Activated T-helper 1 cell treated with anti-CD3 and anti-CD28 coated beads, Interleukin-12 subunit alpha, Interleukin-12 subunit beta, Interleukin-2, Interleukin-4 antibody, amounts not matched to agents 30 ng/mL and 10 ng/mL and 1 ng/mL, durations not matched to agents 14 hours and 24 hours and 36 hours (primary cell): ENCODE results near the gene ARL10. TPM values are rescaled to one million over a fixed set of nuclear protein-coding genes. Genes with fewer than 3 reads are reported as not detected.
A peak's percentile ranks its signal among the peaks of the same experiment; 100 is the strongest.

Experiments used
- DNase-seq: peaks from one replicate; pipeline ENCODE4 v3.0.0; 2021; ENCODE audit warnings: low spot score
- H3K27ac Mint-ChIP-seq: one replicate; pipeline ENCODE4 v1.8.0; 2021; ENCODE audit warnings: mild to moderate bottlenecking, mixed read lengths
- H3K27me3 Mint-ChIP-seq: one replicate; pipeline ENCODE4 v1.8.0; 2022; ENCODE audit warnings: mild to moderate bottlenecking, moderate library complexity, mixed read lengths; ENCODE audit not compliant: insufficient read depth
- H3K36me3 Mint-ChIP-seq: one replicate; pipeline ENCODE4 v1.8.0; 2021; ENCODE audit warnings: low read depth, mixed read lengths
- H3K4me1 Mint-ChIP-seq: one replicate; pipeline ENCODE4 v1.8.0; 2021; ENCODE audit warnings: low read depth, mixed read lengths
- H3K4me3 Mint-ChIP-seq: one replicate; pipeline ENCODE4 v1.8.0; 2021; ENCODE audit warnings: mild to moderate bottlenecking, moderate library complexity, mixed read lengths
- H3K9me3 Mint-ChIP-seq: one replicate; pipeline ENCODE4 v1.8.0; 2021; ENCODE audit warnings: mixed read lengths
- intact Hi-C: fragments of 100-400 bp; cut with micrococcal nuclease; formaldehyde crosslinking; loops from one replicate; pipeline ENCODE4 v1.15.1; 2024
- total RNA-seq: library from RNA; stranded (reverse); gene quantifications from 2 replicates; pipeline ENCODE4 v1.2.3, GENCODE V29; 2022

Gene ARL10
- total RNA-seq, 1 donor from 2014 or later = 22.3 TPM

DNA sequence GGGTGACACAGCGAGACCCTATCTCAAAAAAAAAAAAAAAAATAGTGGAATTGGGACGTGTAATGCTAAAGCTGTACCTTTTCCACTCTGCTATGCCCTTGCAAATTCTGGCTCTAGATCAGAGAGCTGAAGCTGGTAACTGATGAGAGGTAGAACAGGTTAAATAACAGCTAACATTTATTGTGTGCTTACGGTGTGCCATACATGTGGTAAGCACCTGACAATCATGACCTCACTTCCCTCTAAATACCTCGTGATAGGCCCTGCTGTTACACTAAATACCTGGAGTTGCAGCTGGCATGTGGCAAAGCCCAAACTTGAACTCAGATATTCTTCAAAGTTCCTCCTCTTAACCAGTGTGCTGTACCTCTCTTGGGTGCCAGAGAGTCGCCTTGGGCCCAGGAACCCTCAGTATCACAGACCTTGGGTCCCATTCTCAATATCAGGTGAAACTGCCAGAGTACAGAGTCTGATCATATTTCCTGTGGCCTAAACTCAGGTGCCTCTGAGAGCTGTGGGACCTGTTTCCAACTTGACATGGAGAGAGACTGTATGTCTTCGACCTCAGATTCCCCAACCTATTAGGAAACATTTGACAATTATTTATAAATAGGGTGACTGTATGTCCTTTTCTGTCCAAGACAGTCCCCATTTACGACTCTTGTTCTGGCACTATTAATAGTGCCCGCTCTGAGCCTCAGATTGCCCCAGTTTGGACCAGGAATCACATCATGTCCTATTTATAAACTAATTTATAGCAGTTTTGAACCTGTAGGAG is 4.8 kb downstream of the ARL10 start:
- intact Hi-C loops = loop anchor here (10.0 kb wide), 2 partner anchors 895 to 1145 kb away; partner anchors contain the start of genes DDX41 and SFXN1
- no peaks in the 10 kb centered on the region for H3K27me3 Mint-ChIP-seq
- no peak overlapping the region for H3K4me3 Mint-ChIP-seq
- no peak for DNase-seq
- no peak overlapping the region for H3K27ac Mint-ChIP-seq
- H3K9me3 Mint-ChIP-seq = no peaks in the 10 kb centered on the region
- peaks cover 5% of the 10 kb centered on the region for H3K4me1 Mint-ChIP-seq
- H3K36me3 Mint-ChIP-seq = peaks cover 25% of the 10 kb centered on the region

DNA sequence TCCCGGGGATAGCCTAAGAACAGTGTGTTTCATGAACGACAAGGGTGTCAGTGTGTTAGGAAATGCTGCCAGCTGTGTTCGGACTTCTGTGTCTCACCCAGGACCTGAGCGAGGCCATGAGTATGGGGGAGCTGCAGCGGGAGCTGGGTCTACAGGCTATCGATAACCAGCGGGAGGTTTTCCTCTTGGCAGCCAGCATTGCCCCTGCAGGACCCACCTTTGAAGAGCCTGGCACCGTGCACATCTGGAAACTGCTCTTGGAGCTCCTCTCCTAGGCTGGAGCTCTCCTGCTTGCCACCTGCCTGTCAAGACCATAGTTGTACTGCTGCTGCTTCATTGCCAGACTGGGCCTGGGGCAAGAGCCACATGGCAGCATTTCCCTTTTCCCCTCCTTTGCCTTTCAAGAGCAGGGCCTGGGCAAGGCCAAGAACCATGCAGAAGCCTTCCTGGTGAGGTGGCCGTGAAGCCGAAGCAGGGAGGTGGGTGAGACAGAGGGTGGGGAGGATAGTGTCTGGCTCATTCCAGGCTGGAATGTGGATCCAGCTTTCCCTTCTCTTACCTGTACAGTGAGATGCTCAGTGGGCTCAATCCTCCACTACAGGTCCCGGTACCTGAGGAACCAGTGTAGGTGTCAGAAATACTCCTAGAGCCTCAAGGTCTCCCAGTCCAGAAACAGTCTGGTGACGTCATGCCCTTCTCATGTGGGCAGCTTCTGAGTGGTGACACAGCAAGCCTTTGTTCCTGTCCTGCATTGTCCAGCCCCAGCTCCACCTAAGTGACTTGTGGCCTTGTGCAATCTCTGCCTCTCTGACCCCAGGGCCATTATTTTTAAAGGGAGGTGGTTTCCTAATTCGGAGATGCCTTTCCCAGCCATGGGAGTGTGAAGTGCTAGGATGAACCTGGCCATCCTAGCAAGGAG is 6.6 kb downstream of the ARL10 start:
- DNase-seq = no peak
- H3K27ac Mint-ChIP-seq = no peak overlapping the region
- no peaks in the 10 kb centered on the region for H3K9me3 Mint-ChIP-seq
- H3K4me3 Mint-ChIP-seq = no peak overlapping the region
- peaks cover 5% of the 10 kb centered on the region for H3K4me1 Mint-ChIP-seq
- peaks cover 25% of the 10 kb centered on the region for H3K36me3 Mint-ChIP-seq
- intact Hi-C loops = no loop called here
- no peaks in the 10 kb centered on the region for H3K27me3 Mint-ChIP-seq

DNA sequence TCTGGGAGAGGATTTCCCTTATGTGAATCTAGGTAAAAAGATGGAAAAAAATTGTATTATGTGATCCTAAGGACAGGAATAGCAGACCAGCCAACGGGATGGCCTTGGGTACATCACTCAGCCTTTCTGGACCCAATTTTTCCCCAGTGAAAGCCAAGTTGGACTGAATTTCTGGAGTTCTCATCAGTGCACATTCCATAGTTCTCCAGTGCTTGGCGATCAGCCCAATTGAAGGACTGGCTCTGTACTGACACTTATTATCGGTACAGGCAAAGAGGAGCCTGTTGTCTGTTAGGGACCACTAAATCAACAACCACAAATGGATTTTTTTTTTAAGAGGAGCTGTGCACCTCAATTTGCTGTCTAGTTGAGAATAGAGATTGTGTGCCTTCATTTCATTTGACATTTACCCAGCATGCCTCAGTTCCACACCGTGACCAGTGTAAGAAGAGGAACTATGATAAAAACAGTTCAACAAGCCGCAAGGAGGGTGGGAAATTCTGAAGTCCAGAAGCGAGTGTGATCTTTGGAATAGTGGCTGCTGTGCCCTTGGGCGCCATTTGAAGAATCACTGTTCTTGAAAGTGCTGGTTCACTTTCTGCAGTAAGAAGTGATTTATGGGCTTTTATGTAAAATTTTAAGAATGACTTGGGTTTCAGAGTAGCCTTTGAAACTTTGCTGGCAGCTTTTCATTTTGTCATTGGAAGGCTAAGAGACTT is 8.0 kb downstream of the ARL10 start:
- no peak for DNase-seq
- intact Hi-C loops = no loop called here
- Mint-ChIP-seq H3K27me3 (no peaks in the 10 kb centered on the region), H3K27ac (no peak overlapping the region), H3K9me3 (no peaks in the 10 kb centered on the region), H3K36me3 (peaks cover 13% of the 10 kb centered on the region), H3K4me3 (no peak overlapping the region), H3K4me1 (no peaks in the 10 kb centered on the region)

DNA sequence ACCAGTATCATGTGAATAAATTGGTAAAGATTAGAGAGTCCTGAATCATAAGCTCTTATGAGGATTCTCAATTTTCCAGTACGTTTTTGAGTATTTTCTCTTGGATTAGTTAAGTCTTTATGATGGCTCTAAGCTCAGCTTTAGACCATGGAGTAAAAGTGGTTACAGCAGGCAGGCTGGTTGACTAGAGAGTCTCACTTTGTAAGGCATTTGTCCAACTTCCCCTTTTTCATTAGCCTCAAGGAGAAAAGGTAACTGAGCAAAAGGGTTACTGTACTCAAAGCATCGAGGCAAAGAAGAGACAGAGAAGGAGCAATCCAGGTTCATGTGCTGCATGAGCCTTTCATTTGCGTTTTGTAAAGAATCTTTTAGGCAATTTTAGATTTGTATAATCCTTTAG is 14.6 kb downstream of the ARL10 start:
- no peaks in the 10 kb centered on the region for H3K27me3 Mint-ChIP-seq
- H3K9me3 Mint-ChIP-seq = no peaks in the 10 kb centered on the region
- no peak overlapping the region for H3K27ac Mint-ChIP-seq
- intact Hi-C loops = loop anchor here (10.0 kb wide), 1 partner anchor 1175 kb away; the partner anchor contains the start of gene FAM193B
- DNase-seq = no peak
- no peaks in the 10 kb centered on the region for H3K4me1 Mint-ChIP-seq
- peaks cover 22% of the 10 kb centered on the region for H3K36me3 Mint-ChIP-seq
- no peak overlapping the region for H3K4me3 Mint-ChIP-seq

DNA sequence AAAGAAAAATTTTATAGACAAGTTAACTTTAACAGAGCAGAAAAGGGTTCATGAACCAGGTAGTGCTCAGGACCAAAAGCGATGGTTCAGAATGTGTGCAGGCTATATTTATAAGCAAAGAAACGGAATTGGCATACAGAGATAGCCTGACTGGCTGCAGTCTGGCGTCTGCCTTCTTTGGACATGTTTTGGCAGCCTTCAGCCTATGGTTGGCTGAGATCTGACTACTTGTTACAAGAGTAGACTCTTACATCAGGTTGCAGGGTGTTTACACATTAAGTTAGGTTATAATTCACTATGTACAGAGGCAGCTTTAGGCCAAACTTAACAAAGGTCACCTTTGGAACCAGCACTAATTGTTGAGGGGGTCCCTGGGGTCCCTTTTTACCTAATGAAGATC is 16.1 kb downstream of the ARL10 start:
- intact Hi-C loops = loop anchor here (10.0 kb wide), 1 partner anchor 1173 kb away; the partner anchor contains the start of gene FAM193B
- no peaks in the 10 kb centered on the region for H3K9me3 Mint-ChIP-seq

GRCh38 chr5:176381979-176382378 is 16.7 kb downstream of the ARL10 start:
- DNase-seq = no peak
- intact Hi-C loops = loop anchor here (10.0 kb wide), 1 partner anchor 1173 kb away; the partner anchor contains the start of gene FAM193B
- H3K4me1 Mint-ChIP-seq = peaks cover 15% of the 10 kb centered on the region
- H3K27me3 Mint-ChIP-seq = no peaks in the 10 kb centered on the region
- no peak overlapping the region for H3K4me3 Mint-ChIP-seq
- H3K36me3 Mint-ChIP-seq = peaks cover 41% of the 10 kb centered on the region
- H3K27ac Mint-ChIP-seq = no peak overlapping the region
- no peaks in the 10 kb centered on the region for H3K9me3 Mint-ChIP-seq

More for the DNA sequence above, 16.1 kb downstream of the ARL10 start:
- Mint-ChIP-seq H3K4me3 (no peak overlapping the region), H3K4me1 (peaks cover 9% of the 10 kb centered on the region), H3K27me3 (no peaks in the 10 kb centered on the region), H3K27ac (no peak overlapping the region), H3K36me3 (peaks cover 35% of the 10 kb centered on the region)
- DNase-seq = no peak

- H3K4me1 Mint-ChIP-seq = peaks cover 22% of the 10 kb centered on the region
- H3K27me3 Mint-ChIP-seq = no peaks in the 10 kb centered on the region
- no peak overlapping the region for H3K4me3 Mint-ChIP-seq
- intact Hi-C loops = loop anchor here (10.0 kb wide), 1 partner anchor 1172 kb away; the partner anchor contains the start of gene FAM193B
- H3K36me3 Mint-ChIP-seq = peaks cover 48% of the 10 kb centered on the region
- no peak for DNase-seq
- H3K9me3 Mint-ChIP-seq = no peaks in the 10 kb centered on the region
- H3K27ac Mint-ChIP-seq = no peak overlapping the region
Observed at GRCh38 chr5:176382721-176383120, 17.4 kb downstream of the ARL10 start.

DNA sequence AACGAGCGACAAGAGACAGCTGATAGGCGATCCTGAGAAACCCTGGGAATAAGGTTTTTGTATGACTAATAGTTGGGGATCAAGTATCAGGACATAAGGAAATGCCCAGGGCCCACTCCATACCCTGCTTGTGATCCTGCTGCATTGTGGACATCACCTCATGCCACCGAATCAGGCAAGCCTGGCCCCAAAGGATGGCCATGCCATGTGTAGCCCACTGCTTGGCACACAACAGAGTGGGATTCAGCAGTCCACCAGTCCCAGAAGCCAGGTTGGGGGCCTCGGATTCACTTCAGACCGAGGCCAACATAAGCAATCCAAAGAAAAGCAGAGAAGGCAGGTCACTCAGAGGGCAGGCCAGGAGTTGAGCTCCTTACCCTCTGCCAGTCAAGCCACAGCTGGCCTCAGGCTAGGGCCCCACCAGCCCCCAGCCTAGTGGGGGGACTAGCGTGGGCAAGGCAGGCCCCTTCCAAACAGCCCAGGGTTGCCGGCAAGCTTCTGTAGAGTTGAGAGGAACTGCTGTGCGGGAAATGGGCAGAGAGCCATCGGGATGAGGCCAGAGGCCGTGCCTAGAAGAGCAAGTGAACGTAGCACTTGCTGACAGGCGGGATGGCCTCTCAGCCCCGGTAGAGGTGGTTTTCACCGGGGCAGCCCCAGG is 18.1 kb downstream of the ARL10 start:
- Mint-ChIP-seq H3K9me3 (no peaks in the 10 kb centered on the region), H3K27me3 (no peaks in the 10 kb centered on the region), H3K4me1 (peaks cover 25% of the 10 kb centered on the region), H3K4me3 (no peak overlapping the region), H3K36me3 (peaks cover 52% of the 10 kb centered on the region), H3K27ac (no peak overlapping the region)
- intact Hi-C loops = loop anchor here (10.0 kb wide), 1 partner anchor 1171 kb away; the partner anchor contains the start of gene FAM193B
- no peak for DNase-seq

DNA sequence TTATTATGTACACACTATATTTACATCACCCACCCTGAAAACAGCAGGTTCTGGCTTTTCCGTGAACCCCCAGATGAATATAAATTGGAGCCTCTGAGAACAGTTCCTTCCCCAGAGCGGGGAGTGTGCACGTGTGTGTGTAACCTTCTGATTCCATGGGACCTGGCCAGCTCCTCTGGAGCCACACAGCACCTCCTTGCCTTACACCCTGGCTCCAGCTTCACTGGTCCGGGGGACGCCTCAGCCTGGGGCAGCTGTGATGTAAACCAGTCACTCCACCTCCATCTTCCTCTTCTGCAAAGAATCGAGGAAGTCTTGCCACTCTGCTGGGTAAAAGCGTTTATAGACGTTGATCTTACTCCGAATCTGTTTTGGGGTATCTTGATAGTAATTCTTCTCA is 18.7 kb downstream of the ARL10 start:
- H3K27ac Mint-ChIP-seq = no peak overlapping the region
- H3K9me3 Mint-ChIP-seq = no peaks in the 10 kb centered on the region
- peaks cover 25% of the 10 kb centered on the region for H3K4me1 Mint-ChIP-seq
- intact Hi-C loops = loop anchor here (10.0 kb wide), 1 partner anchor 1171 kb away; the partner anchor contains the start of gene FAM193B
- H3K36me3 Mint-ChIP-seq = peaks cover 52% of the 10 kb centered on the region
- no peak for DNase-seq
- H3K27me3 Mint-ChIP-seq = no peaks in the 10 kb centered on the region
- H3K4me3 Mint-ChIP-seq = no peak overlapping the region

DNA sequence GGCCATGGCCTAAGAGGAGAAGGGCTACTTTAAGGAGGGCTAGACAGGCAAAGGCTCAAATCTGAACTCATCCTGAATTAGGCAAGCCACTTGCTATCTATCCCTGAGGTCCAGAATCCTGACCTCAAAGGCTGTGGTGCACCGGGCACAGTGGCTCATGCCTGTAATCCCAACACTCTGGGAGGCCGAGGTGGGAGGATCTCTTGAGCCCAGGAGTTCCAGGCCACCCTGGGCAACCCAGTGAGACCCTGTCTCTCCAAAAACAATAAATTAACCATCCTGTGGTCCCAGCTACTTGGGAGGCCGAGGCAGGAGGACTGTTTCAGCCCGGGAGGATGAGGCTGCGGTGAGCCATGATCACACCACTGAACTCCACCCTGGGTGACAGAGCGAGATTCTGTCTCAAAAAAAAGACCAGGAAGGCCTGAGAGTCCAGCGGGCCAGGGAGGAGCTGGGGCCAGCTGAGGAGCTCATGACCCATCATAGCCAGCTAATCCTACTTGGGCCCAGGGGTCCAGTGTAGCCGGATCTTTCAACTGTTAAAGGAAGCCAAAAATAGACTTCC is 19.2 kb downstream of the ARL10 start:
- Mint-ChIP-seq H3K9me3 (no peaks in the 10 kb centered on the region), H3K27me3 (no peaks in the 10 kb centered on the region), H3K27ac (no peak overlapping the region), H3K4me3 (no peak overlapping the region), H3K36me3 (peaks cover 52% of the 10 kb centered on the region), H3K4me1 (peaks cover 27% of the 10 kb centered on the region)
- DNase-seq = no peak
- intact Hi-C loops = loop anchor here (10.0 kb wide), 1 partner anchor 1170 kb away; the partner anchor contains the start of gene FAM193B

- Mint-ChIP-seq H3K36me3 (peaks cover 52% of the 10 kb centered on the region), H3K4me3 (peak overlapping the region; percentile 50), H3K4me1 (peaks cover 30% of the 10 kb centered on the region), H3K9me3 (no peaks in the 10 kb centered on the region), H3K27ac (no peak overlapping the region), H3K27me3 (no peaks in the 10 kb centered on the region)
- DNase-seq = no peak
- intact Hi-C loops = loop anchor here (5.0 to 10.0 kb wide), 2 partner anchors 148 to 1170 kb away; partner anchors contain the start of genes FAM193B and SIMC1
Observed at GRCh38 chr5:176384991-176385390, 19.7 kb downstream of the ARL10 start.
